GM18507 (cell line): Measurements from ENCODE around the gene PKP3.

ENCODE experiments used
- DNase-seq: peaks from one replicate; pipeline ENCODE4 v3.0.0; 2011; ENCODE audit warnings: low read depth; ENCODE audit not compliant: insufficient read length; ENCODE audit errors: extremely low spot score
- FAIRE-seq: peaks from 2 replicates; lab custom pipeline; 2011; peaks lifted over from hg19 to GRCh38; lab: Jason Lieb, UNC

Gene PKP3

DNA sequence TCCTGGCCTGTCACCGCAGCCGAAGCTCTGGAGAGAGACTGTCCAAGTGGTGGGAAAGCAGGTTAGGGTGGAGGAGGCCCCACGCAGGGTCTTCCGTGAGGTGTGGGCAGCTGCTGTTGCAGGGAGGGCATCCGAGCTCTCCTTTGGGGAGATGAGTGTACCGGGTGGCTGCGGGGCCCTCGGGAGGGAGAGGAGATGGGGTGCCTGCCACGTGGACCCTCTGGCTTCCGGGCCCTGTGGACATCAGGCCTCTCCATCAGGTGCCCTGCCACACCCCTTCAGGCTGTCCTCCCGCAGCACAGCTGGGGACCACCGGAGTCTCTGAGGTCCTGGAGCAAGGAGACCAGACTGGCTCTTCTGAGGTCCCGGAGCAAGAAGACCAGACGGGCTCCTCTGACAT lies 57.7 kb downstream of the PKP3 start:
- FAIRE-seq: no peak
- DNase-seq: no peak

GRCh38 chr11:452203-452744 lies 58.3 kb downstream of the PKP3 start:
- DNase-seq: no peak
- FAIRE-seq: no peak

DNA sequence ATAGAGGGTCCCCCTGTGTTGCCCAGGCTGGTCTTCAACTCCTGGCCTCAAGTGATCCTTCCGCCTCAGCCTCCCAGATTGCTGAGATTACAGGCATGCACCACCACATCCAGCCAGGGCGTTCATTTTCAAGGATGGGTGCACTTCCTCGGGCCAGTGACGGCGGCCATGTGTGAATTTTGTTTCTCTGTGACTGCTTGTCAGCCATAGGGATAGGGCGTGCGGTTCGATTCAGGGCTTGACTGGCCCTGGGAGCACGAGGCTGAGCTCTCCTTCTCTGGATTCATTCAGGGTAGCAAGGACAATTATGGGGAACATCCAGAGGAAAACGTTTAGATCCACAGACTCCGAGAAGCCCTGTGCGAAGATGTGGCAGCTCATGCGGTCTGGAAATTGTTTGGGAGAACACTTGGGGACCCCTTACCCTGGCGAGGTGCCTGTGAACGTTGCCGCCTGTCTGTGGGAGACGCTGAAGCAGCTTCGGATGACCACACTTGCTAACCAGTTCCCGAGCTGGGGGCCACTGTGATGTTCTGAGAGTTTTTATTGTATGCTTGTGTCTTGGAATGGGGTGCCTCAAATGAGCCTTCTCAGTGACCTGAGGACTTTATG lies 59.0 kb downstream of the PKP3 start:
- FAIRE-seq: no peak
- no peak for DNase-seq

DNA sequence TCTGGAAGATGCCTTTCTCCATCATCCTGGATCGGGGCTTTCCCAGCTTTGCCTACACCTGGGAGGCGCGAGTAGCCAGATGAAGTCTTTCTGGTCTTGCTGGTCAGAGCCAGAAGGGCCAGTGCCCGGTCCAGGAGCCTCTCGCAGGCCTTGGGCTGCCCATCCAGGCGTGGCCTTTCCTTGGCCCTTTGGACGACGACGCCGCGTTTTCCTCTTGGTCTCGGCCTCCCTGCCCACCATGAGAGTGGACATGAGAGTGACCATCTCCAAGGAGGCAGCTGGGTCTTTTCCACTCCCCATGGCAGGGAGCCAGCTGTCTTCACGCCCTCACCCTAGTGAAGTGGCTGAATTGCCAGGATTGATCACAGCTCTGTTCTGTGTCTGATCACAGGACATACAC lies 59.6 kb downstream of the PKP3 start:
- DNase-seq: no peak
- no peak for FAIRE-seq

DNA sequence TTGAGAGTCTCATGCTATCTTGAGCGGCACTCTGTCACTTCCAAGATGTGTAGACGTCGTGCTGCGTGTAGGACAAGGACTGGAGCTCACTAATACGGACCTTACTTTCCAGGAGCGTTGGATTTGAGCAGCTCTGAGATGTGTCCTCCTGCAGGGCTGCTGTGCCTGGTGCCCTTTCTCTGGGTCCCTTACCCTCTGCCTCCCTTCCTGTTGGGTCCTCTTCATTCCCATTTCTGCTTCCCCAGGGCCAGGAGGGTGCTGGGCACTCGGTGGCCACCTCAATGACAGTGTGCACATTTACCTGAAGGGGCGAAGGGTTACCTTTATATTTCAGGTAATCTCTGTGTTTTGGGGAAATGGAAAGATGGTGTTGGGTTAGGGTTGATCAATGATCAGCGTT lies 60.0 kb downstream of the PKP3 start:
- no peak for FAIRE-seq

More for the DNA sequence above, 60.0 kb downstream of the PKP3 start:
- no peak for DNase-seq
